ENCODE data around the gene BMP7. TPM values are rescaled to one million over a fixed set of nuclear protein-coding genes. Genes with fewer than 3 reads are reported as not detected.

BMP7 gene
- total RNA-seq, 1 donor from 2014 or later, result 23.0 TPM

DNA sequence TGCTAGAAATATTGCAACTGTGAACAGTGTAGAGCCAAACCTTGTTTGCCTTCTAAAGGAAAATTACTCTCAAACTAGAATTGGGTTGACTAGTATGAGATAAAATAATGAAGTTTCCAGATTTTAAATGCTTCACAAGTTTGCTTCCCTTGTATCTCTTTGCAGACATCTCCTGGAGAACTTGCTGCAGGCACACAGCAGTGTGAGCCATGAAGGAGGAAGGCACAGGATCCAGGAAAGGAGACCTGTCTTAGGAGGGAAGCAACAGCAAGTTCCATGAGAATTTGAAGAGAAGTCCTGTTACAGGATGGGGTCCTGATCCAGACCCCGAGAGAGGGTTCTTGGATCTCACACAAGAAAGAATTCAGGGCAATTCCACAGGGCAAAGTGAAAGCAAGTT lies 115.9 kb downstream of the BMP7 start:
- Mint-ChIP-seq H3K4me1 (peaks cover 18% of the 10 kb centered on the region), H3K27ac (no peak overlapping the region), H3K27me3 (ENCODE audit: low read depth) (peaks cover 11% of the 10 kb centered on the region), H3K36me3 (no peaks in the 10 kb centered on the region), H3K9me3 (peaks cover 5% of the 10 kb centered on the region), H3K4me3 (no peak overlapping the region)
- TF ChIP-seq, protein P1, sequence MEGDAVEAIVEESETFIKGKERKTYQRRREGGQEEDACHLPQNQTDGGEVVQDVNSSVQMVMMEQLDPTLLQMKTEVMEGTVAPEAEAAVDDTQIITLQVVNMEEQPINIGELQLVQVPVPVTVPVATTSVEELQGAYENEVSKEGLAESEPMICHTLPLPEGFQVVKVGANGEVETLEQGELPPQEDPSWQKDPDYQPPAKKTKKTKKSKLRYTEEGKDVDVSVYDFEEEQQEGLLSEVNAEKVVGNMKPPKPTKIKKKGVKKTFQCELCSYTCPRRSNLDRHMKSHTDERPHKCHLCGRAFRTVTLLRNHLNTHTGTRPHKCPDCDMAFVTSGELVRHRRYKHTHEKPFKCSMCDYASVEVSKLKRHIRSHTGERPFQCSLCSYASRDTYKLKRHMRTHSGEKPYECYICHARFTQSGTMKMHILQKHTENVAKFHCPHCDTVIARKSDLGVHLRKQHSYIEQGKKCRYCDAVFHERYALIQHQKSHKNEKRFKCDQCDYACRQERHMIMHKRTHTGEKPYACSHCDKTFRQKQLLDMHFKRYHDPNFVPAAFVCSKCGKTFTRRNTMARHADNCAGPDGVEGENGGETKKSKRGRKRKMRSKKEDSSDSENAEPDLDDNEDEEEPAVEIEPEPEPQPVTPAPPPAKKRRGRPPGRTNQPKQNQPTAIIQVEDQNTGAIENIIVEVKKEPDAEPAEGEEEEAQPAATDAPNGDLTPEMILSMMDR (IDR thresholded peaks at IDR 0.05; ENCODE audit: unreplicated experiment), result no peak
- DNase-seq (ENCODE audit: low spot score in 2 of 2, unreplicated experiment in 2 of 2), result no peak

DNA sequence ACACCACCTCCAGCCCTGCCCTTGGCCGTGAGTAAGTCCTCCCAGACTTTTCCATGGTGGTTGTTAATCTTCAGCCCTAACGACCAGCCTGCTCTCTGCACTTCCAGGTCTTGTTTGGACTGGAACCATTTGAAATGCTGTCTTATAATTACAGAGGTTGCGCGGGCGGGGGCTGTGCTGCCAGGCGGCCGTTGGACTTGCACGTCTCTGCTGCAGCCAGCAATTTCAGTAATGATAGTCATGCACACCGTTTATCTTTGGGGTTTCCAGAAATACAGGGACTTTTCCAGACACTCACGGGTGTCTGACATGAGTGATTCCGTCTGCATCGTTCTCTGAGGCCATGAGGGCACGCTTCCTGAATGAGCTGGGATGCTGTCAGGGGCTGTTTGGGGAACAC lies 118.2 kb downstream of the BMP7 start:
- Mint-ChIP-seq H3K9me3 (peaks cover 5% of the 10 kb centered on the region), H3K27ac (peak overlapping the region; percentile 33), H3K27me3 (ENCODE audit: low read depth) (peaks cover 24% of the 10 kb centered on the region), H3K4me3 (no peak overlapping the region), H3K4me1 (peaks cover 15% of the 10 kb centered on the region), H3K36me3 (no peaks in the 10 kb centered on the region)
- TF ChIP-seq, protein P1 (IDR thresholded peaks at IDR 0.05; ENCODE audit: unreplicated experiment), result no peak
- no peak for DNase-seq (ENCODE audit: low spot score in 2 of 2, unreplicated experiment in 2 of 2)

DNA sequence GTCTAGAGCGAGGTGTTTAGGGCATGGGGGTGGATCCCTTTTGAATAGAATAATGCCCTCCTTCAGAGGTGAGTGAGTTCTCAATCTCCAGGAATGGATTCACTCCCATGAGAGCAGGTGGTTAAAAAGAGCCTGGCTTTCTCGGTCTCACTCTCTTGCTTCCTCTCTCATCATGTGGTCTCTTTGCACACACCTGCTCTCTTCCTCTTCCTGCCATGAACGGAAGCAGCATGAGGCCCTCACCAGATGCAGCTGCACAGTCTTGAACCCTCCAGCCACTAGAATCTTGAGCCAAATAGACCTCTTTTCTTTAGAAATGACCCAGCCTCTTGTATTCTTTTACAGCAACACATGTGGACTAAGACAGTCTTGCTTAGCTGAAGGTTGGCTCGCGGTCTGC lies 119.3 kb downstream of the BMP7 start:
- no peak for DNase-seq (ENCODE audit: low spot score in 2 of 2, unreplicated experiment in 2 of 2)
- Mint-ChIP-seq H3K4me3 (no peak overlapping the region), H3K27ac (no peak overlapping the region), H3K4me1 (peaks cover 14% of the 10 kb centered on the region), H3K9me3 (peaks cover 5% of the 10 kb centered on the region), H3K27me3 (ENCODE audit: low read depth) (peaks cover 27% of the 10 kb centered on the region), H3K36me3 (no peaks in the 10 kb centered on the region)
- TF ChIP-seq, protein P1 (IDR thresholded peaks at IDR 0.05; ENCODE audit: unreplicated experiment), result no peak

DNA sequence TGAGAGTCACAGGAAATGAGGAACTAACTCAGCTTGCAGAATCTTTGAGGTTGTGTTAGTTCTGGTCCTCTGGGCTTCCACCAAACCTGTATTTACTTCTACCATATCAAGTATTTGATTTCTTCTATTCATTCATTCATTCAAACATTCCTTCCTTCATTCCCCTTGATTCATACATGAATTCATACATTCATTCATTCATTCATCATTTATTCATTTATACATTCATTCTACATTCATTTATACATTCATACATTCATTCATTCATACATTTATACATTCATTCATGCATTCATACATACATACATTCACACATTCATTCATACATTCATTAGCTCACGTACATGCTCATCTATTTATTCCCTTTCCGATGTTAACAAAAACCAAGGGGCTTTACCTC lies 120.3 kb downstream of the BMP7 start:
- Mint-ChIP-seq H3K36me3 (no peaks in the 10 kb centered on the region), H3K27ac (no peak overlapping the region), H3K4me1 (peaks cover 14% of the 10 kb centered on the region), H3K27me3 (ENCODE audit: low read depth) (peaks cover 27% of the 10 kb centered on the region), H3K9me3 (peaks cover under 1% of the 10 kb centered on the region), H3K4me3 (no peak overlapping the region)
- TF ChIP-seq, protein P1 (IDR thresholded peaks at IDR 0.05; ENCODE audit: unreplicated experiment), result no peak
- no peak for DNase-seq (ENCODE audit: low spot score in 2 of 2, unreplicated experiment in 2 of 2)

DNA sequence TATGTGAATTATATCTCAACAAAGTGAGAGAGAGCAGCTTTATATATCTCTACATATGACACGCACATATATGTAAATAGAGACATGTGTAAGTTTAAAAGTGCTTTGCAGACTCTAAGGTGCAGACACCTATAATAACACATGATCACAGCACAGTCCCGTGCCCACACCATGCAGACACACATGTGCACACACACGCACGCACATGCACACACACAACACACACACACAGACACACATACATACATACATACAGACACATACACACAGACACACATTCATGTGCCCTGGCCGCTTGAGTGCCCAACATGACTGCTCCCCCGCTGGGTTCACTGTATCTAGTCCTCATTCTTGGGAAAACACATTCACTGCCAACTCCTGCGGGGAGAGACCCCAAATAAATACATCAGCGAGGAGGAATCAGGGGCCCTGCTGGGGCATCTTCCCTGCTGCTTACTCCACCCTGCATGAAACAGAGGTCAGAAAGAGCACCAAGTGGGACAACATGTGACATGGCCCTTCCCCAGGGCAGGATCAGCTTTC lies 121.3 kb downstream of the BMP7 start:
- Mint-ChIP-seq H3K27me3 (ENCODE audit: low read depth) (peaks cover 27% of the 10 kb centered on the region), H3K36me3 (no peaks in the 10 kb centered on the region), H3K9me3 (no peaks in the 10 kb centered on the region), H3K4me3 (no peak overlapping the region), H3K27ac (no peak overlapping the region), H3K4me1 (peaks cover 14% of the 10 kb centered on the region)
- TF ChIP-seq, protein P1 (IDR thresholded peaks at IDR 0.05; ENCODE audit: unreplicated experiment), result no peak
- DNase-seq (ENCODE audit: low spot score in 2 of 2, unreplicated experiment in 2 of 2), result no peak

DNA sequence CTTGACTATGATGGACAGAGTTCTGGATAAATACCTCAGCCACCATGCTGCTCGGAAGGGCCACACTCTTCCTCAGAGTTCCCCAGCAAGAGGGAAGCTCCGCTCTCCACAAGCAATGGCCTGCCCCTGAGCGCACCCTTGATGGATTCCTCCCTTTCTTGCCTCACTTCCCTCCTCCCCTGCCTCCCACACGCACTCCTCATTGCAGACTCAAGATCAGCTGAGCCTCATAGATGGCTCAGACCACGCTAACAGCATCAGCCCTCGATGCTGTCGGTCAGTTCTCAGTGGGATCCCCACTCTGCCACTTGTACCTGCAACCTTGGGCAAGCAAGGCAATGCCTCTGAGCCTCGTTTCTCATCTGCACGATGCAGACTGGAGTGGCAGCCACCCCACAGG lies 123.3 kb downstream of the BMP7 start:
- Mint-ChIP-seq H3K27me3 (ENCODE audit: low read depth) (peaks cover 23% of the 10 kb centered on the region), H3K4me3 (no peak overlapping the region), H3K36me3 (no peaks in the 10 kb centered on the region), H3K9me3 (no peaks in the 10 kb centered on the region), H3K4me1 (peaks cover 3% of the 10 kb centered on the region), H3K27ac (no peak overlapping the region)
- TF ChIP-seq, protein P1 (IDR thresholded peaks at IDR 0.05; ENCODE audit: unreplicated experiment), result no peak
- DNase-seq (ENCODE audit: low spot score in 2 of 2, unreplicated experiment in 2 of 2), result no peak
